Mesenteric fat pad (tissue), 1 donor: Measurements from ENCODE around the gene RDM1. TPM values are rescaled to one million over a fixed set of nuclear protein-coding genes. Genes with fewer than 3 reads are reported as not detected.

ENCODE experiments used
- DNase-seq: peaks from one replicate; pipeline ENCODE4 v3.0.0-alpha.2; 2020; ENCODE audit warnings: low spot score
- total RNA-seq: library from RNA; stranded (reverse); fragmentation: NEBNext Ultra II Directional; extraction: Animal tissue kit (Norgen Biotek cat#: 25700); gene quantifications from one replicate; pipeline ENCODE4 v1.2.1, GENCODE V29; 2021
- donor health status: DM: yes; HTN: yes; CAD: no.

Gene RDM1
- total RNA-seq, 1 donor from 2014 or later = not detected

DNA sequence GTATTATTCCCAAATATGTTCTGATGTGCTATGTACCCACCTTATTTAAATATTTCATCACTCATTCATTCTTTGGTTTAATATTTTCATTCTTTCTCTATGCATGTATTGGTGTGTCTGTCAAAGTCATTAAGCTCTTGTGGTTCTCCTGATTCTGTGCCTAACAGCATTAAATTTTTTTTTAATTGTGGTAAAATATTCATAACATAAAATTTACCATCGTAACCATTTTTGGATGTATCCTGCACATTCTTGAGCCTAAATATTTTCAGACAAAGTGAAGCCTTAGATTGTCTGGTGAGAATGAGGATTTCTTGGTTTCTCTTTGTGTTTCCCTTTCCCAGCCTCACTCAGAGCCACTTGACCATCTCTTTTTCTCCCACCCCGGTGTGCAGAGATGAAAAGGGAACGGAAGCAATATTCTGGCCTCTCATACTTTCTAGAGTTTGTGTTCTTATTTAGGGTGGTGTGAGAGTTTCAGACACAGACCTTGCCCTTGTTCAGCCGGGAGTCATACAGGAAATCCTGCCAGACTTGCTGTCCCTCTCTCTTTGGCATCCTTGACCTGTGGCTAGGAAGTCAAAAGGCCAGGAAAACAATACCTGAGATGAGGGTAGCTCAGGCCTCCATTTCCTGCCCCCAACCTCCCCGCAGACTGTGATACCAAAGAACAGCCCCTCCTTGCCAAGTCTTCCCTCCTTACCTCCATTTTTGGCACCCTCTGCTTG is 55.3 kb downstream of the RDM1 start:
- no peak for DNase-seq

DNA sequence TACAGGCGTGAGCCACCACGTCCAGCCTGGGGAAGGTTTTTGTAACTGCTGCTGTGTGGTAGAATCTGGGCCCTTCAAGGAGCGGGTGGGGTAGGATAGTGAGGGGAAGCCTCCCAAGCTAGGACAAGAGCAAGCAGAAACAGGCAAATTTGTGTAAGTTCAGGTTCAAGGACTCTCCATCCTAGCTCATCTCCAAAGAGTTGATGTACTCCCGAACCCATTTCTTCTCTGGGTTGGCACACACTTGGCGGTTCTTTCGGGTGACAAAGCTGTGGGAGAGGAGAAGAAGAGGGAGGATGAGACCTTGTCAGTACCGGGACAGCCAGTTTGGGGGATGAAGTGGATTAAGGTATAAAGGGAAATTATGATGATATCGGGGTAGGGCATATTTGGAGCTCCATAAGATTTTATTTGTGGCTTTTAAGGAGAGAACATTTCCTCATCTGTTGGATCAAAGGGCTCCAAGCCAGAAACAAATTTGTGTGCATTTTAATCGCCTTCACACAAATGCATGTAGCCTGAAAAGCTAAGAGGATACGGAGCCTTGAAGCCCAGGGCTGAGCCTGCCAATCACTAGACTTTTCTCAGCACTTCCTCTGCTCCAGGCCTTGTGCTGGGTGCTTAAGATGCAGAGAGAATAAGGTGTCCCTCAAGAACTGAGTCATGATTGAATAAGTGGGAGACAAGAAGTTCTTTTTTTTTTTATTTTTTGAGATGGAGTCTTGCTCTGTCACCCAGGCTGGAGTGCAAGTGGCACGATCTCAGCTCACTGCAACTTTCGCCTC is 58.2 kb downstream of the RDM1 start:
- DNase-seq = no peak

DNA sequence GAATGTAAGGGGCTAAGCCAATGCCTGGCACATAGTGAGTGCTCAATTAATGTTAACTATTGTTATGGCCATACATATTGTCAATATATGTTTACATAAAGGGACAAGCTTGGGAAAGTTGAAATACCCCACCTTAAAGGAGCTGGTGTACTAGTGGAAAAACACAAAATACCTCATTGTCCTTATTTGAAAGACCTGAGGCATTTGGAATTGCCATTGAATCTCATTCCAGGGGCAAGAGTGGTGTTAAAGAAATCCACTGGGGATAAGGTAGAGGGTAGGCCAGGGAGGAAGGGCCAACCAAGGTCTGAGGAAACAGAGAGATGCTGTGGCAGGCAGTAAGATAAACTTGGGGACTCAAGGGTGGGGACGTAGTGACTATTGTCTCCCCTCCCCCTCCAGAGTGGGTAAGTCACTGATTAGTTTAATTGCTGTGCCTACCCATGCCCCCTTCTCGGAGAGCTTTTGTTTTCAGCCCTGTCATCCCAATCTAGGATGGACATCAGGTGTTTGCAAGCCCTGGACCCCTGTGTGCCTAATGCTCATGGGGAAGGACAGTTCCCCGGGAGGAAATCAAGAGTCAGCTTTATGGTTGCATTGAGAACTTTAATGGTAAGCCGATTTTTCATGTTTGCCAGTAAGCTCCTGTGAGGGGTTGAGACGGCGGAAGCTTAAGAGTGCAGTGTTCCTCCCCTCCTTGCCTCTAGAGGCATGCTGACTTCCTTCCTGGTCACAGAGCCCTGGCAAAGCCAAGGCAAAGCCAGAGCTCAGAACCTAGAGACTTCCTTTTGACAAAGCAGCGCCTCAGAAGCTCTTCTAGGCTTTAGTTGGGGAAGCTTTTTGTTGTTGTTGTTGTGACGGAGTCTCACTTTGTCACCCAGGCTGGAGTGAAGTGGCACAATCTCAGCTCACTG is 59.4 kb downstream of the RDM1 start:
- DNase-seq = no peak

DNA sequence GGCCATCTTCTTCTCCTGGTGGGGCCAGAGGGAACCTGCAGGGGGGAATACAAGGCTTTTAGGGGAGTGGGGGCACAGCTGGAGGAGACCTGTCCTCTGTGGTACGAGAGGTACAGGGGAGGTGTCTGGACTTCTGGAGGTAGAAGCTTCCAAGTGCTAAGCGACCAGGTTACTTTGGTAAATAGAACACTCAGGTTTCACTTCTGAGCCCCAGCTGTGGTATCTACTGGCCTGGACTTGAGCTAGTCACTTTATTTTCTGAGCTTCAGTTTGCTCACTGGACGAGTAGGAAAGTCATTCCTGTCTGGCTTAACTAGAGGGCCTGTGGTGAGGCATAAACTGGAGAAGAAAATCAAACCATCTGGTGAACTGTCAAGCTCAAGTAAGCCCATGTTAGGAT is 61.8 kb downstream of the RDM1 start, which contains the start of gene HEATR9:
TSS of gene HEATR9 (minus strand) at position 155 of the 400 bp plus-strand sequence. CDS start at position 6, 149 bp downstream.
- no peak for DNase-seq

Other genes starting within 250 kb of the RDM1 start
- 24.3 TPM for gene RASL10B, start 199.1 kb downstream of the RDM1 start, total RNA-seq
- gene GAS2L2, start 177.5 kb downstream of the RDM1 start, total RNA-seq = 1.2 TPM
- not detected for gene C17orf50, start 169.9 kb downstream of the RDM1 start, total RNA-seq
- 51.7 TPM for gene MMP28, start 135.1 kb downstream of the RDM1 start, total RNA-seq
- gene TAF15, start 121.3 kb downstream of the RDM1 start, total RNA-seq = 146 TPM
- not detected for gene HEATR9, start 61.9 kb downstream of the RDM1 start, total RNA-seq
- 4.0 TPM for gene CCL5, start 50.4 kb downstream of the RDM1 start, total RNA-seq
- gene LYZL6, start 12.9 kb upstream of the RDM1 start, total RNA-seq = not detected
- not detected for gene CCL16, start 50.7 kb upstream of the RDM1 start, total RNA-seq
- gene CCL14, start 56.0 kb upstream of the RDM1 start, total RNA-seq = 61.1 TPM
- not detected for gene CCL15, start 70.8 kb upstream of the RDM1 start, total RNA-seq
- 5.2 TPM for gene CCL23, start 87.2 kb upstream of the RDM1 start, total RNA-seq
- 51.9 TPM for gene CCL18, start 133.5 kb upstream of the RDM1 start, total RNA-seq
- gene CCL3, start 159.4 kb upstream of the RDM1 start, total RNA-seq = 33.7 TPM
- 25.3 TPM for gene CCL4, start 173.1 kb upstream of the RDM1 start, total RNA-seq
- 3.3 TPM for gene TBC1D3B, start 245.9 kb upstream of the RDM1 start, total RNA-seq